Hepatocyte (in vitro differentiated cells): ENCODE measurements around the gene LIPT2.

Source experiments
- CTCF ChIP-seq: fragments of 200-600 bp; sonication (generic); IDR thresholded peaks from 2 replicates; pipeline ENCODE4 v1.5.1; 2016; ENCODE audit warnings: antibody characterized with exemption, mild to moderate bottlenecking; ENCODE audit not compliant: poor library complexity
- EZH2 ChIP-seq: fragments of 200-600 bp; sonication (generic); IDR thresholded peaks from 2 replicates; pipeline ENCODE4 v1.6.1; 2016; ENCODE audit warnings: antibody characterized with exemption, mild to moderate bottlenecking, borderline replicate concordance

- TF ChIP-seq CTCF (no peak), EZH2 (no peak)
These were observed 28.8 kb downstream of the LIPT2 start for GRCh38 chr11:74464746-74465145.
